ENCODE results near the gene ABHD3.

ABHD3 gene

DNA sequence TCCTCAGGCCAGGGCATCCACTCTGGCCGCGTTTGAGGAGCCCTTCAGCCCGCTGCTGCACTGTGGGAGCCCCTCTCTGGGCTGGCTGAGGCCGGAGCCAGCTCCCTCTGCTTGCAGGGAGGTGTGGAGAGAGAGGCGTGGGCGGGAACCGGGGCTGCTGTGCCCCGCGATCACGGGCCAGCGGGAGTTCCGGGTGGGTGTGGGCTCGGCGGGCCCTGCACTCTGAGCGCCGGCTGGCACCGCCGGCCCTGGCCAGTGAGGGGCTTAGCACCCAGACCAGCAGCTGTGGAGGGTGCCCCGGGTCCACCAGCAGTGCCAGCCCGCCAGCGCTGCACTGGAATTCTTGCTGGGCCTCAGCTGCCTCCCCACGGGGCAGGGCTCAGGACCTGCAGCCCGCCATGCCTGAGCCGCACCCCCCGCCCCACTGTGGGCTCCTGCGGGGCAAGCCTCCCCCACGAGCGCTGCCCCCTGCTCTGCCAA, 1.9 kb upstream of the ABHD3 start:
- DNase-seq (ENCODE audit: extremely low spot score): no peak
- TF ChIP-seq, protein P1, sequence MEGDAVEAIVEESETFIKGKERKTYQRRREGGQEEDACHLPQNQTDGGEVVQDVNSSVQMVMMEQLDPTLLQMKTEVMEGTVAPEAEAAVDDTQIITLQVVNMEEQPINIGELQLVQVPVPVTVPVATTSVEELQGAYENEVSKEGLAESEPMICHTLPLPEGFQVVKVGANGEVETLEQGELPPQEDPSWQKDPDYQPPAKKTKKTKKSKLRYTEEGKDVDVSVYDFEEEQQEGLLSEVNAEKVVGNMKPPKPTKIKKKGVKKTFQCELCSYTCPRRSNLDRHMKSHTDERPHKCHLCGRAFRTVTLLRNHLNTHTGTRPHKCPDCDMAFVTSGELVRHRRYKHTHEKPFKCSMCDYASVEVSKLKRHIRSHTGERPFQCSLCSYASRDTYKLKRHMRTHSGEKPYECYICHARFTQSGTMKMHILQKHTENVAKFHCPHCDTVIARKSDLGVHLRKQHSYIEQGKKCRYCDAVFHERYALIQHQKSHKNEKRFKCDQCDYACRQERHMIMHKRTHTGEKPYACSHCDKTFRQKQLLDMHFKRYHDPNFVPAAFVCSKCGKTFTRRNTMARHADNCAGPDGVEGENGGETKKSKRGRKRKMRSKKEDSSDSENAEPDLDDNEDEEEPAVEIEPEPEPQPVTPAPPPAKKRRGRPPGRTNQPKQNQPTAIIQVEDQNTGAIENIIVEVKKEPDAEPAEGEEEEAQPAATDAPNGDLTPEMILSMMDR (IDR thresholded peaks at IDR 0.05; ENCODE audit: control extremely low read depth, extremely low read depth, low read depth, missing control alignments): no peak
- CTCF ChIA-PET: interaction anchor here (1.0 to 2.0 kb wide), 3 partner anchors 9 to 106 kb away, joined by 3 to 6 read pairs (median 3); partner anchors contain the start of gene ESCO1
- POLR2A ChIA-PET: no interaction called here

DNA sequence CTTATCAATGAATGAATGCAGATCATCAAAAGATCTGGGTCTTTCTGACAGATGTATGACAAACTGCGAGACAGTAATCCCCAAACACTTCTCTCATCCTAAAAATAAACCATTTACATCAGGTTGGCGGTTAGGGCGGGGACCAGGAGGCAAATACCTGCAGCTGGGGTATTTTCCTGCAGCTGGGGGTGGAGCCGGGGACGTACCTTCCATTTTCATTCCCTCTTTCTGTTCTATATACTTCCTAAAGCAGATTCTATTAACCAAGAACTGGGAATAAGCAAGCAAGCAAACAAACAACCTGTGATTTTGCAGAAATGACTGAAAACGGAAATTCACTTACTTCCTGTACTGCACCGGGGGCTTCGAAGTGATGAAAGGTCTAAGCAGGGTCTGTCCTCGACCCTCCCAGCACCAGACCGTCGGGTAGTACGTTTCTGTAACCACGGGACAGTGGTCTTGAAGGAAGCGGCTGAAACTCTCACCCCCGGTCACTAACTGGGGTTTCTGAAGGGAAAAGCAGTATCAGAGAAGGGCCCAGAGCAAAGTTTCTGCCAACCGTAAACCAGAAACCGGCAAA, 1.2 kb downstream of the ABHD3 start:
- DNase-seq (ENCODE audit: extremely low spot score): peak; percentile 51
- ChIA-PET POLR2A (interaction anchor here (0.7 to 1.9 kb wide), 2 partner anchors 103 to 151 kb away, joined by 7 read pairs; partner anchors contain the start of gene ESCO1), CTCF (interaction anchor here (0.9 to 2.6 kb wide), 3 partner anchors 12 to 103 kb away, joined by 3 to 8 read pairs (median 4); partner anchors contain the start of genes ESCO1 and SNRPD1)
- TF ChIP-seq, protein P1 (IDR thresholded peaks at IDR 0.05; ENCODE audit: control extremely low read depth, extremely low read depth, low read depth, missing control alignments): no peak

DNA sequence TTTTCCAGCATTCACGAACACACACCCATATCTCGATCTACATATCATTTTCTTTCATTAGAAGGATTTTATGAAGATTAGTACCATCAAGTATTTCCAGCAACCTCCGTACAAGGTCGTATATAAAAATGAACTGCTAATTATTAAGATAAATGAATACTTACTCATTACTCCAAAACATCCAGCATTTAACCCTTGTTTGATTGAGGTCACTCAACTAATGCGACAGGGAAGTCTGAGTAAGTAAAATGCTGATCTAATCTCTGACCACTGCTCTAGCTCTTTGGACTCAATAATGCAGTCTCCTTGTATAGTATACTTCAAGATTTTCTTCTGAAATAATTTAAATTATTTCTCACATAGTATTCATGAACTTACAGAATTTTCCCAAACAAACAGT, 2.0 kb downstream of the ABHD3 start:
- ChIA-PET CTCF (interaction anchor here (2.6 kb wide), 1 partner anchor 90 kb away, joined by 8 read pairs; the partner anchor contains the start of gene SNRPD1), POLR2A (interaction anchor here (0.7 kb wide), 1 partner anchor 151 kb away, joined by 7 read pairs; no protein-coding TSS in a partner anchor)
- TF ChIP-seq, protein P1 (IDR thresholded peaks at IDR 0.05; ENCODE audit: control extremely low read depth, extremely low read depth, low read depth, missing control alignments): no peak
- no peak for DNase-seq (ENCODE audit: extremely low spot score)

DNA sequence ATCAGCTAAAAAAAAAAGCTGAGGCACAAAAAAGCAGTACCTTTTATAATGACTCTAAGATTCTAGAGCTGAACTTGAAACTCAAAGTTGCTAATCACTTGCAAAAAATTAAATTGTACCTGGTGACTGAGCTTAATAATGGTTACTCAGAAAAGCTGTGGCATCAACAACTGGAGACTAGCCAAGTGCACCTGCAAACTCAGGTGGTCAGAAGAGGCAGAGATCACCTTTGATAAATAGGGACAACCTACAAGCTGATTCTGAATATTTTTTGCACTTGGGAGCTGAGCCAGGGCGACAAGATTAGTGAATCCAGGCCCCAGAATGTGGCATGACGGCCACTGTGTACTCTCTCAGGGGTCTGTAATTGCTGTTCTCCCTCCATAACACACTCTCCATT, 3.0 kb downstream of the ABHD3 start:
- ChIA-PET POLR2A (no interaction called here), CTCF (interaction anchor here (0.9 to 1.5 kb wide), 5 partner anchors 8 to 101 kb away, joined by 3 to 5 read pairs (median 4); partner anchors contain the start of gene ESCO1)
- no peak for DNase-seq (ENCODE audit: extremely low spot score)
- TF ChIP-seq, protein P1 (IDR thresholded peaks at IDR 0.05; ENCODE audit: control extremely low read depth, extremely low read depth, low read depth, missing control alignments): no peak

DNA sequence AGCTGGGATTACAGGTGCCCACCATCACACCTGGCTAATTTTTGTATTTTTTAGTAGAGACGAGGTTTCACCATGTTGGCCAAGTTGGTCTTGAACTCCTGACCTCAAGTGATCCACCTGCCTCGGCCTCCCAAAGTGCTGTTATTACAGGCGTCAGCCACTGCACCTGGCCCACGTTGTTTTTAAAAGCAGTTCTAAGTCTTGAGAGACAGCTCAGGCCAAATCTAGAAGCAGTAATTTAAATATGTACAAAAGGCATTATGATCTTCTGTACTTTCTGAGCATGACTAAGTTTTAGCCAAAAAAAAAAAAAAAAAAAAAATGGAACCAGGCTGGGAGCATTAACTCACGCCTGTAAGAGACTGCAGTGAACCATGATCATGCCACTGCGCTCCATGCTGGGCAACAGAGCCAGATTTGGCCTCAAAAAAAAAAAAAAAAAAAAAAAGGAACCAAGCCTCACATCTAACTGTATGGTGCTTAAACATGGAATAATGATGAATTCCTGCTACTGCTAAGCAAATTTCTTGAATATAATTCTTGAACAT, 4.0 kb downstream of the ABHD3 start:
- TF ChIP-seq, protein P1 (IDR thresholded peaks at IDR 0.05; ENCODE audit: control extremely low read depth, extremely low read depth, low read depth, missing control alignments): no peak
- no peak for DNase-seq (ENCODE audit: extremely low spot score)
- POLR2A ChIA-PET: no interaction called here
- CTCF ChIA-PET: interaction anchor here (1.2 to 1.5 kb wide), 2 partner anchors 7 to 9 kb away, joined by 4 read pairs; no protein-coding TSS in a partner anchor

DNA sequence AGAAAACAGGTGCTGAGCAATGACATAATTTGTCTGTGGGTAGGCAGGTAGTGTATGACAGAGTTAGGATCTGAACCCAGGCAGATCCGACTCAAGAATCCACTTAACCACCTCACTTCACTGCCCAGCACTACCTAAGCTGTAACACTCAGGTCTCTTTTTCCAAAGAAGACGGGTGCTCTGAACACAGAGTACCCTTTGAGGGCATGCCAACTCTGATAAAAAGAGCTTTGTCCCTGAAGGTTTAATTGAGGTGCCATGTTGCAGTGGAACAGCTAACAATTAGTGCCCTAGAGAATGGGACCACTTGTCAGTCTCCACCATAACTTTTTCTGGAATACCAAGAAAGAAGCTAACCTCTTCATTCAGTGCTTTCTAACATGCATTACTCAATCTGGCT, 11.3 kb downstream of the ABHD3 start:
- no peak for DNase-seq (ENCODE audit: extremely low spot score)
- CTCF ChIA-PET: interaction anchor here (1.4 to 2.6 kb wide), 4 partner anchors 8 to 15 kb away, joined by 4 to 7 read pairs (median 6); partner anchors contain the start of gene ABHD3
- POLR2A ChIA-PET: interaction anchor here (0.7 kb wide), 1 partner anchor 11 kb away, joined by 3 read pairs; the partner anchor contains the start of gene ABHD3
- TF ChIP-seq, protein P1 (IDR thresholded peaks at IDR 0.05; ENCODE audit: control extremely low read depth, extremely low read depth, low read depth, missing control alignments): no peak
